SK-N-MC (cell line): Measurements from ENCODE around the gene SLF2.

Experiments
- EZH2 ChIP-seq: fragments of 200-600 bp; sonication (generic); IDR thresholded peaks from one replicate; pipeline ENCODE4 v1.6.1; 2017; ENCODE audit warnings: antibody characterized with exemption
- POLR2AphosphoS5 ChIP-seq: IDR thresholded peaks from 2 replicates; pipeline ENCODE4 v1.6.1; 2012; ENCODE audit warnings: mild to moderate bottlenecking, low read depth, low read length, borderline replicate concordance

GRCh38 chr10:100894589-100895294 lies 18.0 kb upstream of the SLF2 start:
- TF ChIP-seq POLR2AphosphoS5 (no peak), EZH2 (no peak)
